Measurements from ENCODE around the gene WDR1.
A peak's percentile ranks its signal among the peaks of the same experiment; 100 is the strongest.

Gene WDR1

DNA sequence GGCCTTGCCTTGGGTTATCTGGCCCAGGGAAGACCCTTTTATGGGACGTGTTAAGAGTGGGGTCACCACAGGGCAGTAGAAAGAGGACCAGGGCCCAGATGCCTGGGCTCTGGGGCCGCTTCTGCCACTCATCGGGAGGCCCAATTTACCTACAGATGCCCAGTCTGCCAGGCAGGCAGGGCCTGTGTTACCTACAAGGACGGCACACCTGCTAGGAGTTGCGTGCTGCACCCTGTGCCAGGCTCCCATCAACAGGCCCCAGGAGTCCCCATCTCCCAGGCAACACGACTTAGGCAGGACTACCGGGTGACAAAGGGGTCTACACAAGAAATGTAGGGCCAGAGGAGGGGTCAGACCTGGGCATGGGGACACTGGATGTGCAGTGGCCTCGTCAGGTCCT, 34.6 kb downstream of the WDR1 start:
- Mint-ChIP-seq H3K27me3 (no peaks in the 10 kb centered on the region), H3K9me3 (no peaks in the 10 kb centered on the region), H3K4me1 (ENCODE audit: low read depth) (no peaks in the 10 kb centered on the region), H3K27ac (peak overlapping the region; percentile 27), H3K4me3 (no peak overlapping the region), H3K36me3 (ENCODE audit: low read depth) (peaks cover 99% of the 10 kb centered on the region)
- DNase-seq: peak; percentile 23

GRCh38 chr4:10081218-10081606, 35.4 kb downstream of the WDR1 start:
- H3K27ac Mint-ChIP-seq: peak overlapping the region; percentile 50
- no peaks in the 10 kb centered on the region for H3K4me1 Mint-ChIP-seq (ENCODE audit: low read depth)
- H3K4me3 Mint-ChIP-seq: no peak overlapping the region
- peaks cover 99% of the 10 kb centered on the region for H3K36me3 Mint-ChIP-seq (ENCODE audit: low read depth)
- no peaks in the 10 kb centered on the region for H3K9me3 Mint-ChIP-seq
- H3K27me3 Mint-ChIP-seq: no peaks in the 10 kb centered on the region
- DNase-seq: peak; percentile 18

- no peak overlapping the region for H3K4me3 Mint-ChIP-seq
- H3K27ac Mint-ChIP-seq: peak overlapping the region; percentile 50
- peak; percentile 13 for DNase-seq
- no peaks in the 10 kb centered on the region for H3K9me3 Mint-ChIP-seq
- H3K4me1 Mint-ChIP-seq (ENCODE audit: low read depth): no peaks in the 10 kb centered on the region
- no peaks in the 10 kb centered on the region for H3K27me3 Mint-ChIP-seq
- H3K36me3 Mint-ChIP-seq (ENCODE audit: low read depth): peaks cover 99% of the 10 kb centered on the region
Observed at GRCh38 chr4:10080589-10081217, 35.9 kb downstream of the WDR1 start.

DNA sequence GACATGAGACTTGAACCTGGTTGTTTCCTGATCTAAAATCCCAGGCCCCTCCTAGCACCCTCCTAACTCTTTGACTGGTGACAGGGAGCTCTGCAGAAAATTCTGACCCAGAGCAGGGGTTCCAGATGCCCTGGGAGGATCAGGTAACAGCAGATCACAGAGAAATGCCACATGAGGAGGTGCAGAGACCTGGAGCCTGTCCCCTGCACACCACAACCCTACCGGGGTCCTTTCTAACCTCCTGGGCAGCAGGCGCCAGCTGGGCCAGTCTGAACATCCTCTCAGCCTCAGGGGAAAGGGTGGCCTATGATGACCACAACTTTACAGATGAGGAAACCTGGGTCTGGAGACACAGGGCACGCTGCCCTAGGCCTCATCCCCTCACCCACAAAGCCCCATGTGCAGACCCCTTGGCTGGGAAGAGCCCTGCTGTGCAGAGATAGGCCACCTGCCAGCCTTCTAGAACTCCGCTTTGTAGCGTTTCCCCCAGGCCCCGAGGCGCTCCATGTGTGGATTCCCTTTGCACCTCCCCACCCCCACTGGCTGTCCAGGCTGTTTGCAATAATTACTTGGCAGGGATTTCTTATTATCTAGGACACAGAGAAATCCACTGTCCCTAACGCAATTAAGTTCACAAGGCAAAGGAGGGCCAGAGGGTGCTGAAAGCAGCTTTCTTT, 36.5 kb downstream of the WDR1 start:
- no peaks in the 10 kb centered on the region for H3K27me3 Mint-ChIP-seq
- DNase-seq: no peak
- peak overlapping the region; percentile 13 for H3K27ac Mint-ChIP-seq
- H3K4me1 Mint-ChIP-seq (ENCODE audit: low read depth): no peaks in the 10 kb centered on the region
- H3K9me3 Mint-ChIP-seq: no peaks in the 10 kb centered on the region
- H3K4me3 Mint-ChIP-seq: no peak overlapping the region
- peaks cover 99% of the 10 kb centered on the region for H3K36me3 Mint-ChIP-seq (ENCODE audit: low read depth)

DNA sequence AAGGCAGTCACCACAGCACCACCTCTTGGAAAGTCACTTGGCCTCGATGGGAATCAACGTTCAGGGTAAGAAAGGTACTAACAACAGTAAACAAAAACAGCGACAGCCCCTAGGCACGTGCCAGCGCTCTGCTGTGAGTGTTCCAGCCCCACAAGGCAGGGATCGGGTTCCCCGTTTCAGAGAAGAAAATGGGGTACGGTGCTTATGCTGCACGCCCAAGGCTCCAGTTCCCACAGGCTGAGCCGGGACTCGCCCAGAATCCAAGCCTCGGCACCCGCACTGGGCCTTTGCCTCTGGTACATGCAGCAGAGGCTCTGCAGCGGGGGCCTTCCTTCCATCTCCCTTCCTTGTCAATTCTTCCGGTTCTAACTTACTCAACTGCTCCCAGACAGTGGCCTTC, 37.3 kb downstream of the WDR1 start:
- Mint-ChIP-seq H3K9me3 (no peaks in the 10 kb centered on the region), H3K27ac (peak overlapping the region; percentile 13), H3K27me3 (no peaks in the 10 kb centered on the region), H3K4me3 (no peak overlapping the region), H3K36me3 (ENCODE audit: low read depth) (peaks cover 99% of the 10 kb centered on the region), H3K4me1 (ENCODE audit: low read depth) (peaks cover 3% of the 10 kb centered on the region)
- DNase-seq: peak; percentile 28

DNA sequence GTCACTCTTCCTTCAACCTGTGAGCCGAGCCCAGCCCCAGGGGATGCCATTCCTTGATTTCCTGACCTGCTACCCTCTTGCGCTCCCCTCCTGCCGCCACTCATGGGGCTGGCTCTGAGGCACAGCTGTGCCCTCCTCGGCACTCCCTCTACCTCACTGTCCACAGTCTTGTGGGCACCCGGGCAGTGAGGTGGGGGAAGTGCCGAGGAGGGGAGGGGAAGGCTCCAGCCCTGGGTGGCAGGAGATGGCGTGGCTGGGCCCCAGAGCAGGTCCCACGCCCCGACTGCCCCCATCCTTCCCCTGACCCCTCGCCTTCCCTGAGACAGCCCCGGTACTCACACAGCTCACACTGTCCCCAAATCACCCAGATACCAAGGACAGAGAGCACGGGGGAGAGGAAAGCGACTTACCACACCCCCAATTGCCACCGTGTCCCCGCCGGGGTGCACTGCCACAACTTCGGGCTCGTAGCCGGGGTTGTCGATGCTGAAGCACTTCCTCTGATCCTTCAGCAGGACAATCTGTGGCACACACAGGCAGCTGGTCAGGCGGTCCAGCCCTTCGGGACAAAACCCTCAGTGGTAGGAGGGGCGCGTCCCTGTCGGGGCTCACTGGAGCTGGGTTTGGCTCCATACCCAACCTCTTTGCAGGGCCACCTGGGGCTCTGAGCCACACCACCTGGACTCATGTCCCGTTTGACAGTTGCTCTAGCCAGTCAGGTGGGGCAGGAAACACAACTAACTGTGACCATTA, 37.9 kb downstream of the WDR1 start:
- no peak overlapping the region for H3K4me3 Mint-ChIP-seq
- no peaks in the 10 kb centered on the region for H3K9me3 Mint-ChIP-seq
- H3K27ac Mint-ChIP-seq: peak overlapping the region; percentile 79
- H3K36me3 Mint-ChIP-seq (ENCODE audit: low read depth): peaks cover 99% of the 10 kb centered on the region
- DNase-seq: peak; percentile 28
- no peaks in the 10 kb centered on the region for H3K27me3 Mint-ChIP-seq
- peaks cover 9% of the 10 kb centered on the region for H3K4me1 Mint-ChIP-seq (ENCODE audit: low read depth)

- no peaks in the 10 kb centered on the region for H3K9me3 Mint-ChIP-seq
- H3K27ac Mint-ChIP-seq: peak overlapping the region; percentile 79
- peak; percentile 26 for DNase-seq
- peaks cover 99% of the 10 kb centered on the region for H3K36me3 Mint-ChIP-seq (ENCODE audit: low read depth)
- no peaks in the 10 kb centered on the region for H3K27me3 Mint-ChIP-seq
- H3K4me1 Mint-ChIP-seq (ENCODE audit: low read depth): peaks cover 13% of the 10 kb centered on the region
- H3K4me3 Mint-ChIP-seq: no peak overlapping the region
Observed at GRCh38 chr4:10077483-10078335, 38.9 kb downstream of the WDR1 start.

DNA sequence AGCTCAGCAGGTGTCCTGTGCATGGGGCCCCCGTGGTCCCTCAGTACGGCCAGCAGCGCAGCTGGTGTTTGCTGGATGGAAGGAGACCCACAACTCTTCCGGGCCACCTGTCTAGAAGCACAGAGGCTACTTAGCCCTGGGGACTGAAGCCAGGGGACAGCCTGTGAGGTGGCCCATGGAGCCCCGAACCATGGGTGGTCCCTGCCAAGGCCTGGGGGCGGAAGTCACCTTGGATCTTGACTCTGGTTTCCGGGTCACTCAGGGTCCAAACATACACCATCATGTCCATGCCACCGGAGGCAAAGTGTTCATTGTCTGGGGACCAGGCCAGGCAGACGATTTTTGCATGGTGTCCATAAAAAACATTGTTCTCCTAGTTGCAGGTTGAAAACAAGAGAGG, 39.5 kb downstream of the WDR1 start:
- Mint-ChIP-seq H3K4me1 (ENCODE audit: low read depth) (peaks cover 13% of the 10 kb centered on the region), H3K4me3 (no peak overlapping the region), H3K27me3 (no peaks in the 10 kb centered on the region), H3K27ac (peak overlapping the region; percentile 79), H3K36me3 (ENCODE audit: low read depth) (peaks cover 99% of the 10 kb centered on the region), H3K9me3 (no peaks in the 10 kb centered on the region)
- DNase-seq: peak; percentile 17

DNA sequence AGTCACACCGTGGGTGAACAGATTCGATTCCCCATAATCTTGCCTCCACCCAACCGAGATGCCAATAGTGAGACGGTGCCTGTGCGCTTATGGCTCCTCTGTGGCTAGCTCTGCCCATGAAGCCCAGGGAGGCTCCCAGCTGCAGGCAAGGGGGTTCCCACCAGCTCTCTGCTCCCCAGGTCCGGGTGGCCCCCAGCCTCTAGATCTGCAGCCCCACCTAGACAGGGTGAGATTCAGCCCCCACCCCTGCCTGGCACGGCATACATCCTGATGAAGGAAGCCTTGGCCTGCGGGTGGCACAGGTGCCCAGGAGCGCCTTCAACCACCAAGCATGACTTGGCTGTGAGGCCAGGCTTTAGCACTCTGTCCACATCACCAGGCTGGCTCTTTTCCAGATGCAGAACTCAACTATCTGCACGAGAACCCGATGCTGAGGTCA, 40.6 kb downstream of the WDR1 start:
- H3K27me3 Mint-ChIP-seq: no peaks in the 10 kb centered on the region
- no peaks in the 10 kb centered on the region for H3K9me3 Mint-ChIP-seq
- no peak for DNase-seq
- peaks cover 100% of the 10 kb centered on the region for H3K36me3 Mint-ChIP-seq (ENCODE audit: low read depth)
- peaks cover 13% of the 10 kb centered on the region for H3K4me1 Mint-ChIP-seq (ENCODE audit: low read depth)
- H3K4me3 Mint-ChIP-seq: no peak overlapping the region
- peak overlapping the region; percentile 27 for H3K27ac Mint-ChIP-seq

DNA sequence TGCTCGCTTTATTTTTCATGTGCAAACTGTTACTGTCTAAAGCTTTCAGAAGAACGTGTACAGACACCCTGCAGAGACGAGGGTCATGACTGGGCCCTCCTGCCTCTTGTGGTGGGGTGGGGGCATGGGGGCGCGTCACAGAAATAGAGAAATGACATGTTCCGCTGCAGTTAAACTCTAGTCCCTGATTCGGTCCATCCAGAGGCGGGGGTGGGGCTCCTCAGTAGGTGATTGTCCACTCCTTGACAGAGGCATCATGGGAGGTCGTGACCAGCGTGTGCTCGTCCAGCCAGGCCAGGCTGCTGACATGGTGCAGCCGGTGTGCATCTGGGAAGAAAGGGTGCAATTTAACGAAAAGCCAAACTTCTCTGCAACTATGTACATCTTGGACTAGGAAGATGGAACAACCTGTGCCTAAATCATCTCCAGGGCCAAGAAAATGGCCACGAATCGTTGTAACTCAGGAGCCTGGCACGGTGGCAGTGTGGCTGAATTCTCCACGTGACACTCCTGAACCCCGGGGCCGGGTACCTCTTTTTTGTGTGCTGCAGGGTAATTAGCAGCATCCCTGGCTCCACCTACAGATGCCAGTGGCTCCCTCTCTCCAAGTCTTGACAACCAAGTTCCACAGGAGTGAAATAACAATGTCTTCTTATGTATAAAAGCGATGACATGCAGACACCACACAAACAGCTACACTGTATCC, 41.3 kb downstream of the WDR1 start:
- Mint-ChIP-seq H3K4me3 (no peak overlapping the region), H3K27me3 (no peaks in the 10 kb centered on the region), H3K27ac (peak overlapping the region; percentile 71), H3K36me3 (ENCODE audit: low read depth) (peaks cover 99% of the 10 kb centered on the region), H3K4me1 (ENCODE audit: low read depth) (peaks cover 13% of the 10 kb centered on the region), H3K9me3 (no peaks in the 10 kb centered on the region)
- DNase-seq: no peak

DNA sequence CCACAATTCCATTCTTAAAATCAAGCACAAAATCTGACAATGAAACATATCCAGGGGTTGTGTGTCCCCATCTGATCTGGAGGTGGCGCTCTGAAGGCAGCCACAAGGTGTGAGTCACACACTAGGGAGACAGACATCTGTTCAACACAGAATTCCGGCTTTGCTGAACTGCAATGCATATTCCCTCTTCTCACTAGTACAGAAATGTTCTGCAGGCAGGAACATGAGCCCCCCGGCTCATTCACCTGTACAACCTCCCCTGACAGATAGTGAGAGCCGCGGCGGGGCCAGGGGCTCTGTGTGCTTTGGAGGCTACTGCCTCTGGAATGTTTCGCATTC, 41.9 kb downstream of the WDR1 start:
- Mint-ChIP-seq H3K4me1 (ENCODE audit: low read depth) (peaks cover 13% of the 10 kb centered on the region), H3K9me3 (no peaks in the 10 kb centered on the region), H3K27ac (peak overlapping the region; percentile 71), H3K36me3 (ENCODE audit: low read depth) (peaks cover 96% of the 10 kb centered on the region), H3K4me3 (no peak overlapping the region), H3K27me3 (no peaks in the 10 kb centered on the region)
- DNase-seq: no peak

GRCh38 chr4:10074076-10074766, 42.4 kb downstream of the WDR1 start:
- H3K4me3 Mint-ChIP-seq: no peak overlapping the region
- H3K36me3 Mint-ChIP-seq (ENCODE audit: low read depth): peaks cover 96% of the 10 kb centered on the region
- H3K4me1 Mint-ChIP-seq (ENCODE audit: low read depth): peaks cover 13% of the 10 kb centered on the region
- H3K9me3 Mint-ChIP-seq: no peaks in the 10 kb centered on the region
- DNase-seq: no peak
- peak overlapping the region; percentile 71 for H3K27ac Mint-ChIP-seq
- no peaks in the 10 kb centered on the region for H3K27me3 Mint-ChIP-seq

GRCh38 chr4:10072420-10073017, 44.1 kb downstream of the WDR1 start:
- H3K4me3 Mint-ChIP-seq: no peak overlapping the region
- no peaks in the 10 kb centered on the region for H3K9me3 Mint-ChIP-seq
- peaks cover 13% of the 10 kb centered on the region for H3K4me1 Mint-ChIP-seq (ENCODE audit: low read depth)
- no peak for DNase-seq
- H3K36me3 Mint-ChIP-seq (ENCODE audit: low read depth): peaks cover 94% of the 10 kb centered on the region
- H3K27me3 Mint-ChIP-seq: no peaks in the 10 kb centered on the region
- peak overlapping the region; percentile 54 for H3K27ac Mint-ChIP-seq
